Fibroblast of skin of back (primary cell): ENCODE data around the gene PHYHIPL.
A peak's percentile ranks its signal among the peaks of the same experiment; 100 is the strongest.
"Not testable (repeated sequence)": the region's sequence is repeated elsewhere in the genome, so short reads cannot be mapped to it uniquely, and the experiment has no call there.

Experiments
- DNase-seq: peaks from one replicate; pipeline ENCODE4 v3.0.0-alpha.2; 2013

PHYHIPL gene

DNA sequence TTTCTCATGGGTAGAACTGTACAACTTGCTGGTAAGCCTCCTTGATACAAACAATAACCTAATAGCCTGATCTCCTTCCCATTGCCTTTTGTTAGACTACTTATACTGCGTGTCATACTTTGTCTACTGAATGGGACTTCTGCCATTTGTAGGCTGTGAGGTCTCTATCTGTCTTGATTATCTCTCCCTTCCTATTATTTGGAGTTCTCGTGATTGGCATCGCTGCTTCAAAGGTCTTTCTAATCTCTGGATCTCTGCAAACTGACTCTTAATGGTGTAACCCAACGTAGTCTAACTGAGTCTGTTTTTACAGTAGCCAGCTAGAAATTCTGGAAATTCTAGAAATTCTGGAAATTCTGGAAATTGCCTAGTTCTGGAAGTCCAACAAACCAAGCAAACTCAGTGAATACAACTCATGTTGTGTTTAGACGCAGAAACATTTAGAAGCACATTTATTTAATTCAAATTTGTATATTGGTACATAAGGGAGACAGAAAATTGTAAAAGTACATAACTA lies 29.8 kb downstream of the PHYHIPL start:
- DNase-seq = no peak

DNA sequence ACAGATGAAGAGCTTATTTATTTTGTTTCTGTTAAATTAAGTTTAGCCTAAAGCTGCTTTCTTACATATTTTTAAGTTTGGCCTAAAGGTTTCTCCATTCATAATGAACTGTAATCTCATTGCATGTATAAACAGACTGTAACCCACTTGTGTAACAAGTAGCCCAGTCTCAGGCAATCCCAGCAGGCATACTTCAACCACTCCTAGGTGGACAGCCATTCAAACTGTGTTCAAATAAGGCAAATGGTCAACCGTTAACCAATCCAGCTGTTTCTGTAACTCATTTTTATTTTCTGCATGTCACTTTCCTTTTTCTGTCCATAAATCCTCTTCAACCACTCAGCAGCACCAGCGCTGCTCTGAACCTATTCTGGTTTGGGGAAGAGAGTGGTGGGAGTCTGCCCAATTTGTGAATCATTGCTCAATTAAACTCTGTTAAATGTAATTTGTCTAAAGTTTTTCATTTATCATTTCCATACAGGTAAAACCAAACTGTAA lies 35.9 kb downstream of the PHYHIPL start:
- no peak for DNase-seq

DNA sequence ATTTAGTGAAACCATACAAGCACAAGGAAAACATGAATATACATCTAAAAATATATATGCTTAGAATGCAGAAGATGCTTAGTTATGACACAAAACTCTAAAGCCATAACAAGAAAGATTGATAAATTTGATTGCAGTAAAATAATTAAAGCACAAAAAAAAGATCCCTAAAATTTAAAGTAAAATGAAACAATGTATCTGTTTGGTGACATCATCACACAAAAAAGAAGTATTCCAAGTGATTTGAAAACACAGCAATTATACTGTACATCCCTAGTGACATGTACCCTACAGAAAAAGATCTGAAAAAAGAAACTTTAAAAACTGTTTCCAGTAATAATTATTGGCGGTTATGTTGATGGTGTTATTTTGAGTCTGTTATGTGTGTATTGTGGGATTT lies 37.7 kb downstream of the PHYHIPL start:
- no peak for DNase-seq

DNA sequence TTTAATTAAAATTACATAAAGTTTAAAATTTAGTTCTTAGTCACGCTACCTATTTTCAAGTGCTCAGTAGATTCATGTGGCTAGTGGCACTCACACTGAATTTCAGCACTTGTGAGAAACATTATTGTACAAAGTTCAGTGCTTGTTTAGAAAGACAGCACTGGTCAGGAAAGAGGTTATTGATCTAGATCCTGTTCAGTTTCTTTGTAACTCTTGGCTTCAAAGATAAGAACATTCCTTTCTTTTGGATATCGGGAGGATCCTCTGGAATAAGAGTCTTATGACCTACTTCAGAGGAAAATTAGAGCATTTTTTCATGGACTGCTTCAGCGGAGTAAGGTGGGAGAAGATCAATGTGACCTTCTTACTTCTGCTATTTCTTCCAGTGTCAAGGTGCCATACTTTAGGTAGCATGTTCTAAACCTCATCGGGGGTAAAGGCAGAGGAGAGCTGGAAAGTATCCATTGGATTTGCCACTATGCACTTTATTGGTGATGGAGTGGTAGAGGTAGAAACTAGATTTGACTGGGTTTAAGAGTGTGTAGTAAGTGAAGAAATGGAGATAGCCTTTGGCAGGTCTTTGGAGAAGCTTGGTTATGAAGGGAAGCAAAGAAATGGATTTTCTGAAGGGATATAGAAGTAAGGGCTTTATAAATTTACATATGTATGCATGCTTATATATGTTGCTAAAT lies 39.9 kb downstream of the PHYHIPL start:
- DNase-seq = no peak

DNA sequence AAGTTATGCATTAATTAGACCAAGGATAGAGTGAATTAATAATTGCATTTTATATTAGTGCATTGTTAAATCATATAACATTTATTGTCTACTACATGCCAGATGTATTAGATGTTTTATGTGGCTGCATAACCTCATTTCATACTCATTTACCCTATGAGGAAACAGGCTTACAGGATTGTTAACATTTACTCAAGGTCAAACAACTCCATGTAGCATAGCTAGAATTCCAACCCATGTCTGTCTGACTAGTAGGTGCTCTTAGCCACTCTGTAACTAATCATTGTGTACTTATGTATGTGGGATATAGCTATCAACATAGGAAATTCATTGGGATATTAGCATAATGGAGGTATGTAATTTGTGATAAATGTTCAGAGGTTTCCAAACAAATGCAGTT lies 46.3 kb downstream of the PHYHIPL start:
- DNase-seq = peak; percentile 2

DNA sequence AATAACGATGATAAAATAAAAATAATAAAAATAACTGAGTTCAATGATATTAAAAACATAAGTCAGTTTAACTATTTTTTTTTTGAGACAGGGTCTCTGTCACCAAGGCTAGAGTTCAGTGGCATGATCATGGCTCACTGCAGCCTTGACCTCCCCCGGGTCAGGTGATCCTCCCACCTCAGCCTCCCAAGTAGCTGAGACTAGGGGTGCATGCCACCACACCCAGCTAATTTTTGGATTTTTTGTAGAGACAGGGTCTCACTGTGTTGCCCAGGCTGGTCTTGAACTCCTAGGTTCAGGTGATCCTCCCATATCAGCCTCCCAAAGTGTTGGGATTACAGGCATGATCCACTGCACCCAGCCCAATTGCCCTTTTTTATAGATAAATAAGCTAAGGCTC lies 47.2 kb downstream of the PHYHIPL start:
- not testable (repeated sequence) for DNase-seq

DNA sequence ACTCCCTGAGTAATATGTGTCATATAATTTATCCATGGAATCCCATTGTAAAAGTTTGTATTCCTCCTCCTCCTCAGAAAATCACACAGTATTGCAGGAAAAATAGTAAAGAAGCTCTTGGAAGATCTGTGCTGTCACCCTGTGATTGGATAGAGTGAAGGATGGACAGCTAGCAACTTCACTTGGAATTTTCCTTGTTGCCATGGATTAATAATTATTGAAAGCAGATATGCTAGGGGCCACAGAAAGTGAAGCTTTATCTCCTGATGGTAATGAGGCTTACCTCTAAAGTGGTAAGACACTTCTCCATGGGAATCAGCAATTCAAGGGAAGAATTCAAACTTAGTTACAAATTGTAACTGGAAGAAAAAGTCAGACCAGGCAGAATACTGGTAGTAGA lies 48.8 kb downstream of the PHYHIPL start:
- no peak for DNase-seq

DNA sequence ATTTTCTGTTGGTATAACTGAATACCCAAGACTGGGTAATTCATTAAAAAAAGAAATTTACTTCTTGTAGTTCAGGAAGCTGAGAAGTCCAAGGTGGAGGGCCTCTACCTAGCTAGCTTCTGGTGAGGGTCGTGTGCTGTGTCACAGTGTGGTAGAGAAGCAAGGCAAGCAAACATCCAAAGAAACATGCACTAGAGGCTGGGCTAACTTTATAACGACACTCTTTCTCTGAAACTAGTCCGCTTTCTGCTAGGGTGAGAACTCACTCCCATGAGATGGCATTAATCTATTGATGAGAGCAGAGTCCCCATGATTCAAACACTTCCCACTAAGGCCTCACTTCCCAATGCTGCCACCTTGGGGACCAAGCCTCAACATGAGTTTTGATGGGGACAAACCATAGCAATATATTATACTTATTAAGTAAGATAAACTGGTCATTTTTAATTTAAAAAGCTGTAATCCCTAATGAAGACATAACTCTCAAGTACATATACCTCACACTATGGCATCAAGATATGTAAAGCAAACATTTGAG lies 50.8 kb downstream of the PHYHIPL start:
- DNase-seq = no peak

DNA sequence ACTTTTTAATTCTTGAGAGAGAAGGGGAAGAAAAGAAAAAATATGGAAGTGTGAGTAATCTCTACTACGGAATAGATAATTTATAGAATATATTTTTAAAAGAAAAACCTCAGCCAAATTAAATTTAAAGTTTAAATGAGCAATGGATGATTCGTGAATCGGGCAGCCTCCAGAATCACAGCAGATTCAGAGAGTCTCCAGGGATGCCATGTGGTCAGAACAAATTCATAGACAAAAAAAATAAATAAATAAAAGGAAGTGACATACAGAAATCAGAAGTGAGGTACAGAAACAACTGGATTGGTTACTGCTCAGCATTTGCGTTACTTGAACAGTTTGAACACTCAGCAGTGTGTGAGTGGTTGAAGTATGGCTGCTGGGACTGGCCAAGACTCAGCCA lies 53.0 kb downstream of the PHYHIPL start:
- DNase-seq = peak; percentile 54

DNA sequence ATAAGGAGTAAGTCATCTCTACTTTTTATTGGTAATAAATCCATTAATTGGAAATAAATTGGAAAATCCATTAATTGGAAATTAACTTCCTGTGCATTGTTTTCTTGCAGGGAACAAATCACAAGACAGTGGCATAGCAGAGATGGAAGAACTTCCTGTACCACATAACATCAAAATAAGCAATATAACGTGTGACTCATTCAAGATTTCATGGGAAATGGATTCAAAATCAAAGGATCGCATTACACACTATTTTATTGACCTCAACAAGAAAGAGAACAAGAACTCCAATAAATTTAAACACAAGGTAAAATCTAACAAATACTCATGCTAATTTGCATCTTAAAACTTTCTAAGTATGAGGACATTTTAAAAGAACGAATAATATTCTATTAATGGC lies 57.8 kb downstream of the PHYHIPL start:
- peak; percentile 13 for DNase-seq

DNA sequence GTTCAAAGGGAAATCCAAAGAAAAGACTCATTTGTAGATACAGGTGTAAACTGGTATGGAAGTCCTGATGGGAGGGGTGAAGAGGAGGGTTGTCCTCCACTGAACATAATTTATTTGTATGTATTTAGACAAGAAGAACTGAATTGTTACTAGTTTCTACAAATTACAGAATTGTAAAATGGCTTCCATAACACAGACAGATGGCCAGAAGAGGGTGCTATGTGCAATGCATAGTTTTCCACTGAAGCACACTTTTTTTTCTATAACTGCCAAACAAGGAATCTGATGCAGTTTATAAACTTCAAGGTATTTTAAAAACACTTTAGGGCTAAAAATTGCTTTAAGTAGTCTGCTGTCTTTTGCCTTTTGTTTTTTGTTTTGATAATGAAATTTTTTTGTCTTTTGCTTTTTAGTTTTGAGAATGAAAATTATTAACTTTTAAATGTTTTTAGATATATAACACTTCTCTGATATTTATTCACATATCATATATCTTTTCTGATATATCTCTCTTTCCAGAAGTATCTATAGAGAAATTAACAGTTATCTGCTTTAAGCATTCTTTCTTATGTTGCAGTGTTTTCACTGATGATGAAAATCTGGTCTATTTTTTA lies 58.5 kb downstream of the PHYHIPL start:
- peak; percentile 43 for DNase-seq

DNA sequence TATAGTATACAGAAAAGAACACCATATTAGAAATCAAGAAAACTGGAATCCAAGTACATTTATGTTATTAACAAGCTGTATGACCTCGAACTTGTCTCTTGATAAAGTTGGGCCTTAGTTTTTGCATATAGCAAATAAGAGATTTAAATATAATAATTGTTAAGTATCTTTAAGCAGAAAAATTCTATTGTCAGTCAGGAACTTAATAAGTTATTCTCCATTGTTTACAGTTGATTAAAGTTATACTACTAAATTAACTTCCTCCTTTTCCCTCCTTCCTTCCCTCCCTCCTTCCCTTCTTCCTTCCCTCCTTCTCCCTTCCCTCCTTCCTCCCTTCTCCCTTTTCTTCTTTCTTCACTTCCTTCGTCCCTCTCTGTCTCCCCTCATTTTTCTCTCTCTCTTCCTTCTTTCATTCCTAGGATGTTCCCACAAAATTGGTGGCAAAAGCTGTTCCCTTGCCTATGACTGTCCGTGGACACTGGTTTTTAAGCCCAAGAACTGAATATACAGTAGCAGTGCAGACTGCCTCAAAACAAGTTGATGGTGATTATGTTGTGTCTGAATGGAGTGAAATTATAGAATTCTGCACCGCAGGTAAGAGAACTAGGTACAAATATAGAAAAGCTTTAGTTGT lies 59.7 kb downstream of the PHYHIPL start:
- no peak for DNase-seq

DNA sequence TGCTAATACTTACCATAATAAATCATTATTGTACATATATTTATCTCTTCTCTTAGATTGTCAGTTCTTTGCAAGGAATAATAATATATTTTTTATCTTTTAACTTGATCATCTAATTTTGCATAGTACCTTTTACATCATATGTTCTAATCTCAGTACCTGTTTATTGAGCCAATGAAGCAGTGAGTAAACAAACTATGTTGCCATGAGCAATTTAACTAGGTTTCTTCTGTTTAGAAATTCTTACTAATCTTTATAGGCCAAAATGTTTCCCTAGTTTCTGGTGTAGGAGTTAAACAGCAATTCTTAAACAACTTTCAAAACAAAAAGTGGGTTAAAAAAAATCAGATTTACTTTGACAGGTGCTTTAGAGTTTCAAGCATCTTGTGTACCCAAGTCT lies 61.3 kb downstream of the PHYHIPL start:
- DNase-seq = no peak

DNA sequence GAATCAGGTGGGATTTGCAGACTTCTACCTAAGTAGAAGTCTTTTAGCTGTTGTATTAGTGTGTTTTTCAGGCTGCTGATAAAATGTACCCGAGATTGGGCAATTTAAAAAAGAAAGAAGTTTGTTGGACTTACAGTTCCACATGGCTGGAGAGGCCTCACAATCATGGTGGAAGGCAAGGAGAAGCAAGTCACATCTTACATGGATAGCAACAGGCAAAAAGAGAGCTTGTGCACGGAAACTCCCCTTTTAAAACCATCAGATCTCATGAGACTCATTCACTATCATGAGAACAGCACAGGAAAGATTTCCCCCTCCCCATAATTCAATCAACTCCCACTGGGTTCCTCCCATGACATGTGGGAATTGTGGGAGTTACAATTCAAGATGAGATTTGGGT lies 62.7 kb downstream of the PHYHIPL start:
- not testable (repeated sequence) for DNase-seq

DNA sequence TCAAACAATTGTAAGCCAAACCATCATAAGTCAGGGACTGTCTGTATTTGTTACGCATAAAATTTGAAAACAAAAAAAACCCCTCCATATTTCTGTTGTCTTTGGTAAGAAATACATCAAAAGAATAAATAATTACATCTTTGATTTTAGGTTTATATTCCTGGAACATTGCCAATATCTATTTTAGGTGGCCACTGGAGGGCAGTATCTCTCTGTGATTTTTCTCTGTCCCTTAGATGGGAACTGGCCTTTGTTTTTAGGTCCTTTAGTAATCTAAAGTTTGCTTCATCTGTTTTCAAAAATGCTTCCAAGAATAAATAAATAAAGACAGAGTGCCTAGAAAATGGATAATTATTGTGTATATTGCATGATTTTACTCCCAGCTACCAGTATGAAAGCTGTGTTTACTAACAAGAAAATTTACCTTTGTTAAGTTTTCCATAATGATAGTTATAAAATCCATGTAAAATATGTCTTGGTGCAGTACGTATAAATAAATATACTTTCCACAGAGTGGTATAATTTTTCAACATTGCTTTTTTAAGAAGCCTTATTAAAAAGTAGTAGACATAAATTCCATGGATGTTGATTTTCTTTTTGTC lies 64.2 kb downstream of the PHYHIPL start:
- peak; percentile 40 for DNase-seq

DNA sequence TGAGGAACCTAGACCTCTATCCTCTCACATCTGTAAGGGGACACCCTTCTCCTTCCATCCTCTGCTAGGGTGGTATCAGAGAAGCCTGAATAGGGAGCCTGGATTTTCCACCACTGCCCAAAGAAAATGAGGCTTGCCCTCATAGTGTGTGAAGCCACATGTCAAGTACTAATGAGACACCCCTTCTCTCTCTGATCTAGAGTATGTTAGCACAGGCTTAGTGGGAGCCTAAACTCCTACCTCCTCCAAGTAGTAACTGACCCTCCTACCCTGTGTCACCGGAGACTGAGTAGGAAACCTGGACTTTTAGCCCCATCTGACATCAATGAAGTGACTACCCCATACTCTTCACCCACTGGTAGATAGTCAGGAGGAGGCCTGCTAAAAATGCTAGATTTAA lies 65.6 kb downstream of the PHYHIPL start:
- DNase-seq = no peak

DNA sequence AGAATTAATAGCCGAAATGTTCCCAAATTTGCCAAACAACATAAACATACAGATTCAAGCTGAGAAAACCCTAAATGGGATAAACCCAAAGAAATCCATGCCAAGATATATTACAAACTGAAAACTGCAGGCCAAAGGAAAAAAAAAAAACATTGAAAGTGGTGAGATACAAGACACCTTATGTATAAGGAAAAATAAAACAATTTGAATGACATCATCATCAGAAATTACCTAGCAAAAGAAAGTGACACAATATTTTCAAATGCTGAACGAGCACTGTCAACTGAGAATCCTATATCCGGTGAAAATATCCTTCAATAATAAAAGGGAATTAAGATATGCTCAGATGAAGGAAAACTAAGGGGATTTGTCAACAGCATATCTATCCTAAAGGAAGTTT lies 66.5 kb downstream of the PHYHIPL start:
- no peak for DNase-seq

DNA sequence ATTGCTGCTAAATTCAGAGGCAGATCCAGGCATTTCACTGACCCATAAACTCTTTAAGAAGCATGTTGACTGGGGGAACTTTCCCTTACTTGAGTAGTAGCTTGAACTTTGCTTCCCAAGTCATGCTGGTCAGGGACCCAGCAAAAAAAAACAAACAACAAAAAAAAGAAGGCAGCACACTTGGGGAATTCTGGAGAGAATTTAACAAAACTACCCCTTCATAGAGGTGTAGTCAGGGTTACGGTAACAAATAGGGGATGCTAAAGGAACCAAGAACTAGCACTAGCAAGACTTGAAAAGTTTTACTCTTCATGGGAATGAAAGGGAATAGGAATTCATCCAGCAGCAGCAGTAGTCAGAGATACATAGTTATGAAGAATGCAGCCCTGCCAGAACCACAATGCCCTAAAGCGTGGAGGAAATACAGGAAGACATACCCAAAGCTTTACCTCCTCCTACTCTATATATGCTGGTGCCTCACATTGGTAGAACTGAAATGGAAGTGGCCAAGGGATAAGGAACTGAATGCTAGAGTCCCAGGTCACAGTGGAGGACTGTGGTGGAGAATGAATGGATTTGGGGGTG lies 67.3 kb downstream of the PHYHIPL start:
- DNase-seq = no peak

DNA sequence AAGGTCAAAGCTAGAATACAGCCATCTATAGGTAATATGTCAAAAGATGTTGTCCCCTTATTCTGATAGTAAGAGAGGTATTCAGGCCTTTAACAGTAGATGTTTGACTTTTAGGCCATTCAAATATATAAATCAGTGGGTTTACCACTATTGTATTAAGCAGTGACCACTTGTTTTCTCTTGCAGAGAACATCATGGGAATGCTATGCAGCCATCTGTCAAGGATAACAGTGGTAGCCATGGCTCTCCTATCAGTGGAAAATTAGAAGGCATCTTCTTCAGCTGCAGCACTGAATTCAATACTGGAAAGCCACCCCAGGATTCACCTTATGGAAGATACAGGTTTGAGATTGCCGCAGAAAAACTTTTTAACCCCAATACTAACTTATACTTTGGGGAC lies 68.4 kb downstream of the PHYHIPL start:
- DNase-seq = no peak

DNA sequence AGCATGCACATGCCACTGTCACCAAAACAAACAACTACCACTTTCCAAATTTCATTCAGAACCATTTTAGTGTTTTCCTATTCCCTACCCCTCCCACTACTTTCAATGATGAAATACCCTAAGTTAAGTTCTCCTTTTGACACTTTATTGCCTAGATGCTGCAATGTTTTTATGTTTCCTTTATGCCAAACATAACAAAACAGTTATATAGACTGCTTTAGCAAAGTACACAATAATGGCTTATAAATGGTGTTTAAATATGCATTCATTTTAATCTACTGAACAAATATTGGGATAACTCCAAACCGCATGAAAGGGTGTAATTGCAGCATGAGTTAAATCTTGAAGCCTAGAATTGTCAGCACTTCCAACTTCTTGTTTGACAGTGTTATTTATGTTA lies 69.2 kb downstream of the PHYHIPL start:
- DNase-seq = no peak

DNA sequence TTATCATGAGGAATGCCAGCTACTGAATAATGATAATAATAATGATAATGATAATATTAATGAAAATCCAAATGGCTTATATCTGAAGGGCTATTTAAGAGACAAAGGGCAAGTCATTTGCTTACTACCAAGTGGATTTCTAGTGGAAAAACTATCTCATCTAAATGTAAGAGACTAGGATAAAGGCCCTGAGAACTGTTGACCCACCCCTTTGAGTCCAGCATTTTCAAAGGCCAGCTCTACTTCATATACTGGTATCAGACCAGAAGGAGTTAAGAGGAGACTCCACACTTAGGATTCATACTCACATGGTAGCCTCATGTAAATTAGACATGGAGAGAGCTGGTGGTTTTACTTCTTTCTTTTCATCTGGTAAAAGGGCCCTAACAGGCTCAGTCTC lies 76.0 kb downstream of the PHYHIPL start:
- no peak for DNase-seq

DNA sequence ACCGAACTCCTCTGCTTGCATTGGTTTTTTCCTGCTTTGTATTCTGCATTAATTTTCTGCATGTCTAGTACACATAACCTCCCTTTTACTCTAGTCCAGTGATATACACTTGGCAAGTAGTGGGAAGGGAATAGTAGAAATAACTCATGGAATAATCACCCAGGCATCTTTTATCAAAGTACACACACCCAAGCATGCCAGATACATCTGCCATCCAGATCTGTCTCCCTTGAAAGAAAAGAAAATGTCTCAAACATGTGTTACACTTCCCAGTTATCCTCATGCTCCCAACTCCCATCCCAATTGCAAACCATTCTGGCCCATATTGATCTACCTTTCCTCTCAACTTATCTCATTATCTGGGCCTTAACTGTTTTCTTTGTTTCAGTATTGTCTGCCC lies 79.0 kb downstream of the PHYHIPL start:
- DNase-seq = no peak

DNA sequence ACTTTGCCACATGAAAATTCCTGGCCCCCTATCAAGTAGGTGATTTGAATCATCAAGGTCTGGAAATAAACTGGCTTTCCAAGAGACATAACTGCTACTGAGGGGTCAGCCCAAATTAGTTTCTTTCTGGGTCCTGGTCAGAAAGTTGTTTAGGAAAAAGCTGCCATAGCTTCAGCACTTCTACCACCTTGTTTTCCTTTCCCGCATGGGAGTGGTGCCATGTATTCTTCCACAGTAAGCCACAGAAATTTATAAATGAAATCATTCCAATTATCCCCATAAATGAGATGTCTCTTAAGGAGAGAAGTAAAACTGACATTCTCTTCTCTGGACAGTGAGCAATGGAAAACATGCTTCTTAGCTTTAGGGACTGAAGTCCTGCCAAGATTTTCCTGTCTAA lies 80.8 kb downstream of the PHYHIPL start:
- no peak for DNase-seq
